ENCODE data around the gene PITPNC1. TPM values are rescaled to one million over a fixed set of nuclear protein-coding genes. Genes with fewer than 3 reads are reported as not detected.

The PITPNC1 gene
- total and polyA plus RNA-seq, 7 donors = 3.0 to 15.7 (median 5.6) TPM

- Histone ChIP-seq H3K27me3 (no peaks in the 10 kb centered on the region), H3K4me1 (peaks cover 0 to 26% (median 19%) of the 10 kb centered on the region in 4 donors), H3K36me3 (no peaks in the 10 kb centered on the region), H3K27ac (peak overlapping the region; percentile 91 to 96 (median 93)), H3K4me3 (peak overlapping the region; percentile 58 to 85 (median 78)), H3K9me3 (no peaks in the 10 kb centered on the region)
- peak; percentile 85 for DNase-seq
- WGBS, 2 donors = 0 to 1% methylated on average over 72 of the region's 72 CpGs
- intact Hi-C loops (cut with DNase I) = loop anchor here (1.0 to 5.0 kb wide), 4 partner anchors 97 to 311 kb away; no protein-coding TSS in a partner anchor
- TF ChIP-seq POLR2AphosphoS5 (IDR thresholded peaks at IDR 0.05) (peak; percentile 39 to 77 (median 67)), EP300 (IDR thresholded peaks at IDR 0.05) (no peak), POLR2A (IDR thresholded peaks at IDR 0.05) (peak in 1 of 2 donors; percentile 19), CTCF (IDR thresholded peaks at IDR 0.05) (peak in 1 of 4 experiments; percentile 66)
Measured at GRCh38 chr17:67378454-67379250, 1.6 kb downstream of the PITPNC1 start.

GRCh38 chr17:67379251-67379630 lies 2.2 kb downstream of the PITPNC1 start:
- TF ChIP-seq POLR2A (IDR thresholded peaks at IDR 0.05) (no peak), POLR2AphosphoS5 (IDR thresholded peaks at IDR 0.05) (no peak), EP300 (IDR thresholded peaks at IDR 0.05) (no peak), CTCF (IDR thresholded peaks at IDR 0.05) (no peak)
- H3K27ac ChIP-seq = peak overlapping the region; percentile 91 to 96 (median 93)
- H3K4me1 ChIP-seq = peaks cover 0 to 26% (median 19%) of the 10 kb centered on the region in 4 donors
- DNase-seq = no peak
- 53 to 64% methylated on average over 8 of the region's 8 CpGs for WGBS, 2 donors
- no peaks in the 10 kb centered on the region for H3K27me3 ChIP-seq
- no peaks in the 10 kb centered on the region for H3K36me3 ChIP-seq
- intact Hi-C loops (cut with DNase I) = loop anchor here (5.0 kb wide), 2 partner anchors 113 to 253 kb away; no protein-coding TSS in a partner anchor
- no peaks in the 10 kb centered on the region for H3K9me3 ChIP-seq
- H3K4me3 ChIP-seq = peak overlapping the region; percentile 58 to 85 (median 78)

- 69 to 88% methylated on average over 1 of the region's 1 CpG for WGBS, 2 donors
Measured at GRCh38 chr17:67381929-67382257, 4.8 kb downstream of the PITPNC1 start.

DNA sequence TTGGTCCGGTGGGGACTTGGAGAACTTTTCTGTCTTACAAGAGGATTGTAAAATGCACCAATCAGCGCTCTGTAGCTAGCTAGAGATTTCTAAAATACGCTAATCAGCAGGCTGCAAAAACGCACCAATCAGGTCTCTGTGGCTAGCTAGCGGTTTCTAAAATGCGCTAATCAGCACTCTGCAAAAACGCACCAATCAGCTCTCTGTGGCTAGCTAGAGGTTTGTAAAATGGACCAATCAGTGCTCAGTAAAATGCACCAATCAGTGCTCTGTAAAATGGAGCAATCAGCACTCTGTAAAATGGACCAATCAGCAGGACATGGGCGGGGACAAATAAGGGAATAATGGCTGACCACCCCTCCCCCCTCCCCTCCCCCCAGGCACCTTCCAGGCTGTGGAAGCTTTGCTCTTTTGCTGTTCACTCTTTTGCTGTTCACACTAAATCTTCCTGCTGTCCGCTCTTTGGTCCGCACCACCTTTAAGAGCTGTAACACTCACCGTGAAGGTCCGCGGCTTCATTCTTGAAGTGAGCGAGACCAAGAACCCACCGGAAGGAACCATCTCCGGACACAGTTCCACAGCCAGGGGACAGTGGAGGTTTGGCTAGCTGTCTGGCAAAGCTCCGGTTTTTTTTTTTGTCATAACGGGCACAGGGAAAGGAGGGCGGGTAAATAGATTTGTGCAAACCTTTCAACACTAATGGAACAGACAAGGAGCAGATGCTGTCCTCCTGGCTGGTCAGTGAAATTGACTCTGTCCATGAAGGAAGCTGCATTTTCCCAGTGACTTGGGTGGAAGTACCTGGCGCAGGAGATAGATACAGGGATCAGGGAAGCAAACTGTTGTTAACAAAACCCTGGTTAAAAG lies 8.3 kb downstream of the PITPNC1 start:
- H3K27me3 ChIP-seq = no peaks in the 10 kb centered on the region
- 95 to 96% methylated on average over 20 of the region's 20 CpGs for WGBS, 2 donors
- no peak overlapping the region for H3K4me3 ChIP-seq
- no peaks in the 10 kb centered on the region for H3K36me3 ChIP-seq
- intact Hi-C loops (cut with DNase I) = no loop called here
- TF ChIP-seq CTCF (IDR thresholded peaks at IDR 0.05) (no peak), EP300 (IDR thresholded peaks at IDR 0.05) (no peak), POLR2A (IDR thresholded peaks at IDR 0.05) (no peak), POLR2AphosphoS5 (IDR thresholded peaks at IDR 0.05) (no peak)
- DNase-seq = no peak
- no peak overlapping the region for H3K27ac ChIP-seq
- H3K4me1 ChIP-seq = no peaks in the 10 kb centered on the region
- no peaks in the 10 kb centered on the region for H3K9me3 ChIP-seq

More at GRCh38 chr17:67381929-67382257, 4.8 kb downstream of the PITPNC1 start:
- H3K27me3 ChIP-seq = no peaks in the 10 kb centered on the region
- no peak overlapping the region for H3K4me3 ChIP-seq
- TF ChIP-seq CTCF (IDR thresholded peaks at IDR 0.05) = no peak
- TF ChIP-seq EP300 (IDR thresholded peaks at IDR 0.05) = no peak
- no peak for TF ChIP-seq POLR2AphosphoS5 (IDR thresholded peaks at IDR 0.05)
- peaks cover 0 to 16% (median 9%) of the 10 kb centered on the region in 4 donors for H3K4me1 ChIP-seq
- no peak for DNase-seq
- no peaks in the 10 kb centered on the region for H3K9me3 ChIP-seq
- intact Hi-C loops (cut with DNase I) = no loop called here
- H3K36me3 ChIP-seq = no peaks in the 10 kb centered on the region
- no peak overlapping the region for H3K27ac ChIP-seq
